ENCODE measurements around the gene ARRDC2. TPM values are rescaled to one million over a fixed set of nuclear protein-coding genes. Genes with fewer than 3 reads are reported as not detected.

The ARRDC2 gene
- total RNA-seq, 1 donor from 2014 or later: 4.7 TPM

DNA sequence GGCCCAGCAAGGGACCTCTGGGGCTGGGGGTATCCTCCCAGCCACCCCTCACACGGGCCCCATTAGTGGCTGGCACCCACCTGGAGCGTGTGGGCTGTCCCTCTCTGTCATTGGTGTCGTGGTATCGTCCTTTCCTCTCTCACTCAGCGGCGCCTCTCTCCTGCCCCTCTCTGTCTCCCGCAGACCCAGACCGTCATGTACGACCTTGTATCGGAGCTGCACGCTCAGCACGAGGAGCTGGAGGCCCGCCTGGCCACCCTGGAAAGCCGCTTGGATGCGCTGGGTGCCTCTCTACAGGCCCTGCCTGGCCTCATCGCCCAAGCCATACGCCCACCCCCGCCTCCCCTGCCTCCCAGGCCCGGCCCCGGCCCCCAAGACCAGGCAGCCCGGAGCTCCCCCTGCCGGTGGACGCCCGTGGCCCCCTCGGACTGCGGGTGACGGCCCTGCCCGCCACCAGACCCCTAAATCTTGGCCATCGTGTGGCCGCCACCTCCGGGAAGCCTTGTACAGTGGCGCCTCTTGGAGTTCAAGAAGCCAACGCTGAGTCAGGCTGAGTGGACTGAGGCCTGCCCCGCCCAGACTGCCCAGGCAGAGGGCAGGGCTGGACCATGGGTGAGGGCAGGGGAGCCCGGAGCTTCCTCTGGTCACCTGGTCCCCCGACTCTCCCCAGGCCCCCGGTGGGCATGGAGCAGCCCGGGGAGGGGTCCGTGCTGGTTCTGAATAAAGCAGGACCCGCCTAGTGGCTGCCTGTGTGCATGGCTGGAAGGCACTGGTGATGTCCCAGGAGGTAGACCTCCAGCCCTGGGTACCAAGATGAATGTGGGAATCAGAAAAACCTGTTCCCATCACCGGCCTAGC, 9.8 kb upstream of the ARRDC2 start:
- Mint-ChIP-seq H3K4me1 (peaks cover 6% of the 10 kb centered on the region), H3K27ac (no peak overlapping the region), H3K36me3 (no peaks in the 10 kb centered on the region), H3K9me3 (no peaks in the 10 kb centered on the region), H3K4me3 (peak overlapping the region; percentile 15), H3K27me3 (ENCODE audit: insufficient read depth, low read depth) (peaks cover 26% of the 10 kb centered on the region)
- peak; percentile 43 for DNase-seq (ENCODE audit: low spot score)
- no peak overlapping the region for H3K27ac ChIP-seq
- H3K36me3 ChIP-seq: no peaks in the 10 kb centered on the region
- no peaks in the 10 kb centered on the region for H3K9me3 ChIP-seq (ENCODE audit: low read depth)
- H3F3A ChIP-seq (ENCODE audit: low read depth): peaks cover 4% of the 10 kb centered on the region
- H3K9ac ChIP-seq: no peak overlapping the region
- H3K4me2 ChIP-seq: no peak overlapping the region
- no peak overlapping the region for H2AFZ ChIP-seq (replicated peaks)
- no peaks in the 10 kb centered on the region for H3K4me1 ChIP-seq
- TF ChIP-seq EZH2phosphoT487 (IDR thresholded peaks at IDR 0.05) (no peak), EZH2 (IDR thresholded peaks at IDR 0.05) (no peak)
- TF ChIP-seq, protein P1, sequence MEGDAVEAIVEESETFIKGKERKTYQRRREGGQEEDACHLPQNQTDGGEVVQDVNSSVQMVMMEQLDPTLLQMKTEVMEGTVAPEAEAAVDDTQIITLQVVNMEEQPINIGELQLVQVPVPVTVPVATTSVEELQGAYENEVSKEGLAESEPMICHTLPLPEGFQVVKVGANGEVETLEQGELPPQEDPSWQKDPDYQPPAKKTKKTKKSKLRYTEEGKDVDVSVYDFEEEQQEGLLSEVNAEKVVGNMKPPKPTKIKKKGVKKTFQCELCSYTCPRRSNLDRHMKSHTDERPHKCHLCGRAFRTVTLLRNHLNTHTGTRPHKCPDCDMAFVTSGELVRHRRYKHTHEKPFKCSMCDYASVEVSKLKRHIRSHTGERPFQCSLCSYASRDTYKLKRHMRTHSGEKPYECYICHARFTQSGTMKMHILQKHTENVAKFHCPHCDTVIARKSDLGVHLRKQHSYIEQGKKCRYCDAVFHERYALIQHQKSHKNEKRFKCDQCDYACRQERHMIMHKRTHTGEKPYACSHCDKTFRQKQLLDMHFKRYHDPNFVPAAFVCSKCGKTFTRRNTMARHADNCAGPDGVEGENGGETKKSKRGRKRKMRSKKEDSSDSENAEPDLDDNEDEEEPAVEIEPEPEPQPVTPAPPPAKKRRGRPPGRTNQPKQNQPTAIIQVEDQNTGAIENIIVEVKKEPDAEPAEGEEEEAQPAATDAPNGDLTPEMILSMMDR (IDR thresholded peaks at IDR 0.05): peak; percentile 41
- no peaks in the 10 kb centered on the region for H3K79me2 ChIP-seq (ENCODE audit: low read depth)
- H4K20me1 ChIP-seq (ENCODE audit: low read depth): no peaks in the 10 kb centered on the region
- H3K4me3 ChIP-seq: no peak overlapping the region
- peaks cover 40% of the 10 kb centered on the region for H3K27me3 ChIP-seq

DNA sequence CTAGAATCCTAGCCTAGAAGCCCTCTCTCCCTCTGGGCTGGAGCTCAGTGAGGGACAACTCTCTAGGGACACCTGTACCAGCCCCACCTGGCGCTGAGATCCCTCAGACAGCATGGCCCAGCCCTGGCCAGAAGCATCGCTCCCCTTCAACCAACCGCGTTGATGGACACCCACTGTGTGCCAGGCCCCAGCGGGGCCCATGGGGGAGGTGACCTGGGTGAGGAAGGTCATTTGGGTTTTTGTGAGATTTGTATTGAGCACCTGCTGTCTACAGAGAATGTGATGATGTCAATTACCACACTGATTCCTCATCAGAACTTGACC, 9.2 kb upstream of the ARRDC2 start:
- no peak overlapping the region for H3K27ac ChIP-seq
- H3K27me3 ChIP-seq: peaks cover 43% of the 10 kb centered on the region
- peaks cover 4% of the 10 kb centered on the region for H3F3A ChIP-seq (ENCODE audit: low read depth)
- H3K79me2 ChIP-seq (ENCODE audit: low read depth): no peaks in the 10 kb centered on the region
- Mint-ChIP-seq H3K4me3 (peak overlapping the region; percentile 31), H3K27ac (peak overlapping the region; percentile 86), H3K27me3 (ENCODE audit: insufficient read depth, low read depth) (peaks cover 29% of the 10 kb centered on the region), H3K36me3 (no peaks in the 10 kb centered on the region), H3K4me1 (peaks cover 6% of the 10 kb centered on the region), H3K9me3 (no peaks in the 10 kb centered on the region)
- H3K9me3 ChIP-seq (ENCODE audit: low read depth): no peaks in the 10 kb centered on the region
- H2AFZ ChIP-seq (replicated peaks): no peak overlapping the region
- no peaks in the 10 kb centered on the region for H3K4me1 ChIP-seq
- H3K4me2 ChIP-seq: no peak overlapping the region
- H3K4me3 ChIP-seq: no peak overlapping the region
- H3K36me3 ChIP-seq: no peaks in the 10 kb centered on the region
- DNase-seq (ENCODE audit: low spot score): no peak
- TF ChIP-seq EZH2 (IDR thresholded peaks at IDR 0.05) (no peak), EZH2phosphoT487 (IDR thresholded peaks at IDR 0.05) (no peak)
- TF ChIP-seq, protein P1 (IDR thresholded peaks at IDR 0.05): no peak
- no peaks in the 10 kb centered on the region for H4K20me1 ChIP-seq (ENCODE audit: low read depth)
- no peak overlapping the region for H3K9ac ChIP-seq

GRCh38 chr19:17999684-18000479, 8.1 kb upstream of the ARRDC2 start:
- peak overlapping the region; percentile 81 for H3K4me3 Mint-ChIP-seq
- no peaks in the 10 kb centered on the region for H3K36me3 Mint-ChIP-seq
- H4K20me1 ChIP-seq (ENCODE audit: low read depth): no peaks in the 10 kb centered on the region
- no peak overlapping the region for H3K27ac ChIP-seq
- no peaks in the 10 kb centered on the region for H3K79me2 ChIP-seq (ENCODE audit: low read depth)
- TF ChIP-seq EZH2 (IDR thresholded peaks at IDR 0.05) (no peak), EZH2phosphoT487 (IDR thresholded peaks at IDR 0.05) (no peak)
- TF ChIP-seq, protein P1 (IDR thresholded peaks at IDR 0.05): no peak
- H3K4me1 Mint-ChIP-seq: peaks cover 6% of the 10 kb centered on the region
- H3K9me3 Mint-ChIP-seq: no peaks in the 10 kb centered on the region
- H3K4me3 ChIP-seq: no peak overlapping the region
- H3K9me3 ChIP-seq (ENCODE audit: low read depth): no peaks in the 10 kb centered on the region
- peaks cover 29% of the 10 kb centered on the region for H3K27me3 Mint-ChIP-seq (ENCODE audit: insufficient read depth, low read depth)
- H3F3A ChIP-seq (ENCODE audit: low read depth): peaks cover 4% of the 10 kb centered on the region
- H3K27ac Mint-ChIP-seq: no peak overlapping the region
- H3K36me3 ChIP-seq: no peaks in the 10 kb centered on the region
- H2AFZ ChIP-seq (replicated peaks): no peak overlapping the region
- no peak overlapping the region for H3K9ac ChIP-seq
- no peak for DNase-seq (ENCODE audit: low spot score)
- H3K4me2 ChIP-seq: no peak overlapping the region
- H3K4me1 ChIP-seq: no peaks in the 10 kb centered on the region
- H3K27me3 ChIP-seq: peaks cover 43% of the 10 kb centered on the region
